Gastrocnemius medialis (tissue), 4 donors: Measurements from ENCODE around the gene SMG7. TPM values are rescaled to one million over a fixed set of nuclear protein-coding genes. Genes with fewer than 3 reads are reported as not detected.

Experiments
- ATAC-seq, 2 donors: fragments of 150-250 bp; one replicate each; pipeline ENCODE4 v1.9.1; 2016
- DNase-seq, 2 donors: peaks; one replicate each; pipeline ENCODE4 v3.0.0-alpha.2; 2019
- H3K27ac ChIP-seq, 4 donors: fragments of 200-600 bp; sonication (generic); 1 replicate in 1 of 4; 2 replicates in 3 of 4; pipeline ENCODE4 v1.5.1; 2016 to 2018; ENCODE audit warnings: mild to moderate bottlenecking in 2 of 4, moderate library complexity in 1 of 4
- H3K27me3 ChIP-seq, 3 donors: fragments of 200-600 bp; sonication (generic) in 2 of 3; 1 replicate in 1 of 3; 2 replicates in 2 of 3; pipeline versions ENCODE4 v1.5.1 to v1.6.0; 2016 to 2019; ENCODE audit warnings: mild to moderate bottlenecking in 1 of 3, moderate library complexity in 1 of 3
- H3K36me3 ChIP-seq, 2 donors: fragments of 200-600 bp; sonication (generic) in 1 of 2; one replicate each; pipeline ENCODE4 v1.5.1; 2017 to 2018
- H3K4me1 ChIP-seq, 2 donors: fragments of 200-600 bp; sonication (generic) in 1 of 2; one replicate each; pipeline ENCODE4 v1.5.1; 2016 to 2017; ENCODE audit warnings: mild to moderate bottlenecking in 2 of 2
- H3K4me3 ChIP-seq, 4 donors: fragments of 200-600 bp; sonication (generic) in 3 of 4; 1 replicate in 1 of 4; 2 replicates in 3 of 4; pipeline ENCODE4 v1.5.1; 2016 to 2019; ENCODE audit warnings: mild to moderate bottlenecking in 2 of 4
- H3K9me3 ChIP-seq, 3 donors: fragments of 200-600 bp; sonication (generic) in 2 of 3; 1 replicate in 1 of 3; 2 replicates in 2 of 3; pipeline ENCODE4 v1.5.1; 2016 to 2019
- POLR2A ChIP-seq, 2 donors: fragments of 450-650 bp; IDR thresholded peaks; one replicate each; pipeline ENCODE4 v1.6.1; 2017; ENCODE audit warnings: antibody characterized with exemption in 2 of 2, mild to moderate bottlenecking in 2 of 2, moderate library complexity in 2 of 2
- in situ Hi-C, 4 donors: fragments of 200-750 bp; cut with MboI; loops; one replicate each; pipeline versions ENCODE4 v1.15.0 to v1.8.0; 2017; ENCODE audit warnings: low sequenced_read_pairs in 4 of 4
- intact Hi-C: fragments of 100-400 bp; cut with DNase I; formaldehyde crosslinking; loops from one replicate; pipeline ENCODE4 v1.15.1; 2023; ENCODE audit warnings: low total_unique reads
- total RNA-seq, 4 donors: library from RNA; depleted of rRNA; stranded (reverse); fragments of >200 nt; gene quantifications; one replicate each; pipeline versions ENCODE4 v1.1.0 to v1.2.3, GENCODE V29; 2016
- TF ChIP-seq, protein P1 (sequence below), 5 experiments: fragments of 450-650 bp in 3 of 5; fragments of 200-600 bp in 2 of 5; sonication (generic) in 2 of 5; IDR thresholded peaks in 4 of 5; conservative IDR thresholded peaks in 1 of 5; 1 replicate in 4 of 5; 2 replicates in 1 of 5; pipeline ENCODE4 v1.5.1; 2016 to 2019; ENCODE audit warnings: antibody characterized with exemption in 5 of 5, mild to moderate bottlenecking in 3 of 5, moderate library complexity in 3 of 5

Gene SMG7
- total RNA-seq, 4 donors from 2014 or later: 19.2 to 28.7 (median 26.1) TPM

DNA sequence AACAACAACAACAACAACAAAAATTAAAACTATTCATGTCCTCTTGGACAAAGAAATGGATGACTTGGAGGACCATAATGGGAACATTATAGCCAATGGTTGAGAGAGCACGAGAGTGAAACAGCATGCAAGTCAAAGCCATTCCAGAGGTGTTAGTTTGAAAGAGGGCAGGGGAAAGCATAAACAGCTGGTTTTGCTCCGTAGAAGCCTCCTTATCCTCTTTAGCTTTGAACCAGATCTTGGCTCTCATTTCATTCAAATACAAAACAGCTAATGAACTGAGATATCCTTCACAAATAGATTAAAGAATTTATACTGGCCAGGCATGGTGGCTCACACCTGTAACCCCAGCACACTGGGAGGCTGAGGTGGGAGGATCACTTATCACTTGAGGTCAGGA is 8.7 kb upstream of the SMG7 start:
- peaks cover 0 to 6% (median 3%) of the 10 kb centered on the region in 3 donors for H3K27me3 ChIP-seq
- intact Hi-C loops: loop anchor here (10.0 kb wide), 1 partner anchor 509 kb away; the partner anchor contains the start of gene SHCBP1L
- H3K36me3 ChIP-seq: no peaks in the 10 kb centered on the region
- ATAC-seq (no peak), DNase-seq (no peak)
- no peak overlapping the region for H3K27ac ChIP-seq
- in situ Hi-C loops: loop anchor here in 3 of 4 donors (10.0 to 25.0 kb wide), 4 partner anchors 81 to 449 kb away; no protein-coding TSS in a partner anchor
- no peak overlapping the region for H3K4me3 ChIP-seq
- TF ChIP-seq, protein P1, sequence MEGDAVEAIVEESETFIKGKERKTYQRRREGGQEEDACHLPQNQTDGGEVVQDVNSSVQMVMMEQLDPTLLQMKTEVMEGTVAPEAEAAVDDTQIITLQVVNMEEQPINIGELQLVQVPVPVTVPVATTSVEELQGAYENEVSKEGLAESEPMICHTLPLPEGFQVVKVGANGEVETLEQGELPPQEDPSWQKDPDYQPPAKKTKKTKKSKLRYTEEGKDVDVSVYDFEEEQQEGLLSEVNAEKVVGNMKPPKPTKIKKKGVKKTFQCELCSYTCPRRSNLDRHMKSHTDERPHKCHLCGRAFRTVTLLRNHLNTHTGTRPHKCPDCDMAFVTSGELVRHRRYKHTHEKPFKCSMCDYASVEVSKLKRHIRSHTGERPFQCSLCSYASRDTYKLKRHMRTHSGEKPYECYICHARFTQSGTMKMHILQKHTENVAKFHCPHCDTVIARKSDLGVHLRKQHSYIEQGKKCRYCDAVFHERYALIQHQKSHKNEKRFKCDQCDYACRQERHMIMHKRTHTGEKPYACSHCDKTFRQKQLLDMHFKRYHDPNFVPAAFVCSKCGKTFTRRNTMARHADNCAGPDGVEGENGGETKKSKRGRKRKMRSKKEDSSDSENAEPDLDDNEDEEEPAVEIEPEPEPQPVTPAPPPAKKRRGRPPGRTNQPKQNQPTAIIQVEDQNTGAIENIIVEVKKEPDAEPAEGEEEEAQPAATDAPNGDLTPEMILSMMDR (IDR thresholded peaks at IDR 0.05 in 4 of 5, conservative IDR thresholded peaks at IDR 0.05 in 1 of 5): no peak
- no peak for TF ChIP-seq POLR2A (IDR thresholded peaks at IDR 0.05)
- no peaks in the 10 kb centered on the region for H3K4me1 ChIP-seq
- H3K9me3 ChIP-seq: no peaks in the 10 kb centered on the region

DNA sequence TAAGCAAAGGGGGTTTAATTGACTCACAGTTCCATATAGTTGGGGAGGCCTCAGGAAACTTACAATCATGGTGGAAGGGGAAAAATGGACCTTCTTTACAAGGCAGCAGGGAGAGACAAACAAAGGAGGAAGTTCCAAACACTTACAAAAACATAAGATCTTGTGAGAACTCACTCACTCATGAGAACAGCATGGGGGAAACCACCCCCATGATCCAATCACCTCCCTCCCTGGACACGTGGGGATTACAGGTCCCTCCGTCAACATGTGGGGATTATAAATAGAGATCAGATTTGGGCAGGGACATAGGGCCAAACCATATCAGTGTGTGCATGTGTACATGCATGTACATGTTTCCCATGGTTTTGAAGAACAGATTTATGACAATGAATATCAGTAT is 5.5 kb upstream of the SMG7 start:
- TF ChIP-seq, protein P1 (IDR thresholded peaks at IDR 0.05 in 4 of 5, conservative IDR thresholded peaks at IDR 0.05 in 1 of 5): no peak
- no peak for TF ChIP-seq POLR2A (IDR thresholded peaks at IDR 0.05)
- H3K27me3 ChIP-seq: peaks cover 0 to 6% (median 3%) of the 10 kb centered on the region in 3 donors
- in situ Hi-C loops (loop anchor here (5.0 to 25.0 kb wide), 6 partner anchors 76 to 446 kb away; no protein-coding TSS in a partner anchor), intact Hi-C loops (loop anchor here (10.0 kb wide), 1 partner anchor 512 kb away; the partner anchor contains the start of gene SHCBP1L)
- ATAC-seq: no peak
- no peak overlapping the region for H3K4me3 ChIP-seq
- no peak for DNase-seq
- H3K4me1 ChIP-seq: peaks cover 0 to 5% of the 10 kb centered on the region in 2 donors
- H3K9me3 ChIP-seq: no peaks in the 10 kb centered on the region
- no peak overlapping the region for H3K27ac ChIP-seq
- H3K36me3 ChIP-seq: no peaks in the 10 kb centered on the region

DNA sequence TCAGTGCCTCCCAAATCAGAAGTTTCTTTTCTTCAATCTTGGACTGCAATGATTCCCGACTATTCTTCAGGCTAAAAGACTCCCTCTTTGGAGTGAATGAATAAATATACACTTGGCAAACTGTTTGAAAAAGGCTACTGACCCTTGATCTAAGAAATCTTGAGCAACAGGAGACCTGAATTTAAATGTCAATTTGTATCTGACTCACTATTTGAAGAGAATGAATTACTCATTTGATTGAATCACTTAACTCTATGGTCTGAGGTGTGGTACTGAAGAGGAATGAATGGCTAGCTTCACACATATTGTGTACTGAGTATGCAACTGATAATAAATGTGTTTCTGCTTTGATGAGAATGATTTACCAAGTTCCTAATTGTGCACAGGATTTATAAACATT is 4.6 kb upstream of the SMG7 start:
- H3K27me3 ChIP-seq: peaks cover 0 to 6% (median 3%) of the 10 kb centered on the region in 3 donors
- TF ChIP-seq POLR2A (IDR thresholded peaks at IDR 0.05): no peak
- TF ChIP-seq, protein P1 (IDR thresholded peaks at IDR 0.05 in 4 of 5, conservative IDR thresholded peaks at IDR 0.05 in 1 of 5): no peak
- ATAC-seq (no peak), DNase-seq (no peak)
- intact Hi-C loops (loop anchor here (10.0 kb wide), 1 partner anchor 513 kb away; the partner anchor contains the start of gene SHCBP1L), in situ Hi-C loops (loop anchor here (5.0 to 25.0 kb wide), 6 partner anchors 75 to 445 kb away; no protein-coding TSS in a partner anchor)
- H3K4me3 ChIP-seq: no peak overlapping the region
- H3K4me1 ChIP-seq: peaks cover 0 to 5% of the 10 kb centered on the region in 2 donors
- H3K36me3 ChIP-seq: no peaks in the 10 kb centered on the region
- H3K9me3 ChIP-seq: no peaks in the 10 kb centered on the region
- H3K27ac ChIP-seq: no peak overlapping the region

DNA sequence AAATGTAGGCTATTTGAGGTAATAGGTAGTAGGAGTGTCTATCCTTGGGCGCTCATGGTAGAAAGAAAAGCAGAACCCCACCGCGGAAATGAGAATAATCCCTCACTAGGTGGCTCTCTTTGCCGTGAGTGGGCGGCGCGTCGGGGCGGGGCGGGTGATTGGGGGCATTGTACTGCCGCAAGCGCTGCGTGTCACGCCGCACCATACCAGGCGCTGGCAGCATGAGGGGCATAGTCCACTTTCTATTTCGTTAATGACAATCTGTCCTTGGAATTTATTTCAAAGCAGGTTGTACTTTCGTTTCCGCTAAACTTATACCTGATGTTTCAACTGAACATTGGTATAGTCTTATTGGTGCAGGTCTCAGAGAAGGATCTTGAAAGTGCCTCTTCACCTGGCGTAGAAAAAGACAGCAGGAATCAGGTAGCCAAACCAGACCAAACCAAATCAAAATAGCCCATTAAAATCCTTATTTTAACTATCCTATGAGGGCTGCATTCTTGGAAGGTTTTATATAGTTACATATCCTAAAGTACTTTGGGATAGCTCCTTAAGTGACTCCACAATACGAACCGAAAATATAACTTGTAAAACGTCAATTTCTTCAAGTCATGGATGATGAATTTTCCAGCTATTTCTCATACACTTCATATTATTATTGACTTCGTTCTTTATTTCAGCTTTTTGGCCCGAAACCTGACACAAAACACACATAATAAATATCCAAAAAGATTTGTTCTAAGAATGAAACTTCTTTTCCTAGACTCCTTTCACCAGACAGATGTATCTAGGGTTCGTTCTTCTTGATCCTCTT is 1.9 kb upstream of the SMG7 start:
- ATAC-seq: peak; percentile 30 to 44
- peak; percentile 65 to 81 for DNase-seq
- H3K27me3 ChIP-seq: no peaks in the 10 kb centered on the region
- H3K36me3 ChIP-seq: no peaks in the 10 kb centered on the region
- TF ChIP-seq, protein P1 (IDR thresholded peaks at IDR 0.05 in 4 of 5, conservative IDR thresholded peaks at IDR 0.05 in 1 of 5): peak; percentile 34 to 74 (median 40)
- TF ChIP-seq POLR2A (IDR thresholded peaks at IDR 0.05): peak; percentile 64 to 66
- intact Hi-C loops: loop anchor here (1.0 to 5.0 kb wide), 7 partner anchors 73 to 1687 kb away; partner anchors contain the start of genes LAMC1, SWT1 and TRMT1L
- in situ Hi-C loops: loop anchor here in 3 of 4 donors (5.0 to 25.0 kb wide), 7 partner anchors 72 to 442 kb away; partner anchors contain the start of gene ARPC5 (in 1 of the 3)
- peaks cover 19 to 27% of the 10 kb centered on the region in 2 donors for H3K4me1 ChIP-seq
- peak overlapping the region; percentile 95 to 99 (median 97) for H3K4me3 ChIP-seq
- no peaks in the 10 kb centered on the region for H3K9me3 ChIP-seq
- H3K27ac ChIP-seq: peak overlapping the region; percentile 96 to 98 (median 98)
